Suprapubic skin (tissue), 3 donors: ENCODE results near the gene SERPINB6.

ENCODE experiments used
- EP300 ChIP-seq: sonication (generic); formaldehyde crosslinking; IDR thresholded peaks from one replicate; pipeline ENCODE4 v1.6.1; 2017; ENCODE audit warnings: antibody characterized with exemption
- TF ChIP-seq, protein P1 (sequence below), 2 donors: fragments of 200-600 bp in 1 of 2; fragments of 450-650 bp in 1 of 2; sonication (generic) in 1 of 2; IDR thresholded peaks; one replicate each; pipeline ENCODE4 v1.5.1; 2016 to 2019; ENCODE audit warnings: antibody characterized with exemption in 2 of 2, mild to moderate bottlenecking in 1 of 2, moderate library complexity in 1 of 2

DNA sequence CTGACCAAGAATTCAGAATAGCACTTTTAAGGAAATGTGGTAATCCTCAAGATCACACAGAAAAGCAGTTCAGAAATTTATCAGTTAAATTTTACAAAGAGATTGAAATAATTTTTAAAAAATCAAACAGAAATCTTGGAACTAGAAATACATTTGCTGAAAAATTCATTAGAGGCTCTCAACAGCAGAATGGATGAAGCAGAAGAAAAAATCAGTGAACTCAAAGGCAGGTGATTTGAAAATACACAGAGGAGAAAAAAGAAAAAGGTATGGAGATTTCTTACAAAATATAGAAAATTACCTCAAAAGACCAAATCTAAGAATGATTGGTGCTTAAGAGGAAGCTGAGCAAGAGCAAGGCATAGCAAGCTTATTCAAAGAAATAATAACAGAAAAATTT, 39.8 kb upstream of the SERPINB6 start:
- no peak for TF ChIP-seq EP300
- TF ChIP-seq, protein P1, sequence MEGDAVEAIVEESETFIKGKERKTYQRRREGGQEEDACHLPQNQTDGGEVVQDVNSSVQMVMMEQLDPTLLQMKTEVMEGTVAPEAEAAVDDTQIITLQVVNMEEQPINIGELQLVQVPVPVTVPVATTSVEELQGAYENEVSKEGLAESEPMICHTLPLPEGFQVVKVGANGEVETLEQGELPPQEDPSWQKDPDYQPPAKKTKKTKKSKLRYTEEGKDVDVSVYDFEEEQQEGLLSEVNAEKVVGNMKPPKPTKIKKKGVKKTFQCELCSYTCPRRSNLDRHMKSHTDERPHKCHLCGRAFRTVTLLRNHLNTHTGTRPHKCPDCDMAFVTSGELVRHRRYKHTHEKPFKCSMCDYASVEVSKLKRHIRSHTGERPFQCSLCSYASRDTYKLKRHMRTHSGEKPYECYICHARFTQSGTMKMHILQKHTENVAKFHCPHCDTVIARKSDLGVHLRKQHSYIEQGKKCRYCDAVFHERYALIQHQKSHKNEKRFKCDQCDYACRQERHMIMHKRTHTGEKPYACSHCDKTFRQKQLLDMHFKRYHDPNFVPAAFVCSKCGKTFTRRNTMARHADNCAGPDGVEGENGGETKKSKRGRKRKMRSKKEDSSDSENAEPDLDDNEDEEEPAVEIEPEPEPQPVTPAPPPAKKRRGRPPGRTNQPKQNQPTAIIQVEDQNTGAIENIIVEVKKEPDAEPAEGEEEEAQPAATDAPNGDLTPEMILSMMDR (IDR thresholded peaks at IDR 0.05) = no peak
